HG03060 (cell line): ENCODE data around the gene PACC1.
"Not testable (repeated sequence)": the region's sequence is repeated elsewhere in the genome, so short reads cannot be mapped to it uniquely, and the experiment has no call there.

Experiments used
- ATAC-seq: cut with Tn5 transposase; IDR thresholded peaks from one replicate; pipeline ENCODE4 v1.9.1; 2021; ENCODE audit warnings: low read depth, moderate number of reproducible peaks; ENCODE audit not compliant: unreplicated experiment

The PACC1 gene

DNA sequence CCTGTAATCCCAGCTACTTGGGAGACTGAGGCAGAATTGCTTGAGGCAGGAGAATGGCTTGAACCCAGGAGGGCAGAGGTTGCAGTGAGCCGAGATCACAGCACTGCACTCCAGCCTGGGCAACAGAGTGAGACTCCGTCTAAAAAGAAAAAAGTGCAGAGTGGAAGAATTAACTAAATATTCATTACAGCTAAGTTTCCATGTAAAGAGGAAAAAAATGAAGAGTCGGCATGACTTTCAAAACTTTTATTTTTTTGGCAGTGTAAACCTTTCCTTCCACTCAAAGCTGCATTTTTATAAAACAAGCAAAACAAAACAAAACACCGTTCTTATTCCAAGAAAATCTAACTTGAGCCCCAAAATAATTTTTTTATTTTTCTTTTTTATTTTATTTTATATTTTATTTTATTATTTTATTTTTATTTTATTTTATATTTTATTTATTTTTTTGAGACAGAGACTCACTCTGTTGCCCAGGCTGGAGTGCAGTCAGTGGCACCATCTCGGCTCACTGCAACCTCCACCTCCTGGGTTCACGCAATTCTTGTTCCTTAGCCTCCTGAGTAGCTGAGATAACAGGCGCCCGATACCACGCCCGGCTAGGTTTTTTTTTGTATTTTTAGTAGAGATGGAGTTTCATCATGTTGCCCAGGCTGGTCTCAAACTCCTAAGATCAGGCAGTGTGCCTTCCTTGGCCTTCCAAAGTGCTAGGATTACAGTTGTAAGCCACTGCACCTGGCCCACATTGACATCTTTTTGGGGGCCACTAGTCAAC, 62.9 kb downstream of the PACC1 start:
- no peak for ATAC-seq

DNA sequence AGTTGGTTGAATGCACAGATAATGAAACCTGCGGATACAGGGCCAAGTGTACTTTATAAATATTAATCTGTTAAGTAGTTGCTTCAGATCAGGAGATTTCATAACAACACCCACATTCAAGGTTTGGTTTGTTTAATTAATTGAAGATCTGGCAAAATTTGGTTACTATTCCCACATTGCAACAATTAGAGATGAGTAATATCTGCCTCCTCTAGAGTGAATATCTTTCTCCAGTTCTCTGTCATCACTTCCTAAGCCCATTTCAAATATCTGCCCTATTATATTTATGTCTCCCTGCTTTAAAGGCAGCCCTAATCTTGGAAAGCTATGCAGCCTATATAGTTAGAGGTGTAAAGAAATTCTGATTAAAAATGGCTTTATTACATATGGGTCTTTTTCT, 68.1 kb downstream of the PACC1 start:
- no peak for ATAC-seq

DNA sequence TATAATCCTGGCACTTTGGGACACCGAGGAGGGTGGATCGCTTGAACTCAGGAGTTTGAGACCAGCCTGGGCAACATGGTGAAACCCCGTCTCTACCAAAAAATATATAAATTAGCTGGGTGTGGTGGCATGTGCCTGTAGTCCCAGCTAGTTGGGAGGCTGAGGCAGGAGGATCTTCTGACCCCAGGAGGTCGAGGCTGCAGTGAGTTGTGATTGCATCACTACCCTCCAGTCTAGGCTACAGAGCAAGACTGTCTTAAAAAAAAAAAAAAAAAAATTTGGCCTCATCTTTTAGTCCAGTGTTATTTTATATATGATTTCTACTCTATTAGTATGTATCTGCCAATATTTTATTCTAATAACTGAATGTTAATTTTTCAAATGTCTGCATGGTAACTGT, 69.8 kb downstream of the PACC1 start:
- ATAC-seq, result no peak

DNA sequence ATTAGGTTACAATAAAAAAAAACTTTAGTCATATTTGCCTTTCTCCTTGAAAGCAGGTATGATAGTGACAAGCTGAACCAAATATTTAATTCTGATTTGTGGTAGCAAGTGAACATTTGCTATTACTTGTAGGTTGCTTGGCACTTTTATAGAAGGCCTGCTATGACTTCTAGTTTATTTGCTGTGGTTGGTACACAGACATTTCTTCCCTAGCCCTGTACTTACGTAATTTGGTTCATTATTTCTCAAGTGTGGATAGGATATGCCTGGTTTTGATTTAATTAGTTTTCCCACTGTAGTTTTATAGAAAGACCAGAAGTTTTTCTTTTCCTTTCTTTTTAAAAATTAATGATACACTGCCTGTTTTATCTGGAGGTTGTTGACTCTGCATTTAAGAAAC, 73.6 kb downstream of the PACC1 start:
- no peak for ATAC-seq

DNA sequence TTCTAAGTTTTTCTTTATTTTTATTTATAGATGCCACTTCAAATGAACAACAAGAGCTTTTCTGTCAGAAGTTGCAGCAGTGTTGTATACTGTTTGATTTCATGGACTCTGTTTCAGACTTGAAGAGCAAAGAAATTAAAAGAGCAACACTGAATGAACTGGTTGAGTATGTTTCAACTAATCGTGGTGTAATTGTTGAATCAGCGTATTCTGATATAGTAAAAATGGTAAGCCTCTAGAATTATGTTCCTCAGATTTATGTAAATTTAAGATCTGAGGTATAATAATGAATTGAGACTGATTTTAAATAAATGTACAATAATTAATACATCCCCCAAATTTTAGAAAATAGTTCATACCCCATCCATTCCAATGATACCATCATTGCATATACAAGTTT, 85.6 kb downstream of the PACC1 start:
- ATAC-seq, result no peak

DNA sequence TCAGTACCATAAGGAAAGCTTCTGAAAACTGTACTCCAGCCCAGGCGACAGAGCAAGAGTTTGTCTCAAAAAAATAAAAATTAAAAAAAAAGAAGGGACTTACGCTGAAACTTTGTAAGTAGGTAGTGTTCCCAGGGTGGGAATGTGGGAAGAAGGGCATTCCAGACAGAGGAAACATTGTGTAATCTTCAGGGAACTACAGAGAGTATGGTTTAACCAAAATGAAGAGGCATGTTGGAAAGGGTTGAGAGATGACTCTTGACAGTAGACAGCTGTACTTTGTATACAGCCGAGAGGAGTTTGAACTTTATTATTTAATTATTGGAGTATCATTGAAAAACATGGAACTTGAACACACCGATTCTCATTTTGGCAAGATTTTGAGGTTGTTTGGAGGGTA, 86.4 kb downstream of the PACC1 start:
- no peak for ATAC-seq

DNA sequence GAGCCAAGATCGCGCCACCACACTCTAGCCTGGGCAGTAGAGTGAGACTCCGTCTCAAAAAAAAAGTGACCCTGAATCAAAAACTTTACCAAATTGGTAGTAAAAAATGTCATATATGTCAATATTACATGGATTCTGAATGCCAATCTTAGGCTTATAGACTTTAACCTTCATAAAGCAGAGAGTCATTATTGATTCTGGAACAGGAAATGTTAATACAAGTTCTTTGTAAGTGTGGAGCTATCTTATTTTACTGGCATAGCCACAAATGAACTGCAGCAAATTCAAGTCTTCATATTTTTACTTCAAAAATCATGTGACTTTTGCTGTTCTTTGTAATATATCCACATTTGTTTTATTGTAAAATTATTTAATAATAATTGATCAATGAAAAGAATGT, 88.1 kb downstream of the PACC1 start:
- no peak for ATAC-seq

DNA sequence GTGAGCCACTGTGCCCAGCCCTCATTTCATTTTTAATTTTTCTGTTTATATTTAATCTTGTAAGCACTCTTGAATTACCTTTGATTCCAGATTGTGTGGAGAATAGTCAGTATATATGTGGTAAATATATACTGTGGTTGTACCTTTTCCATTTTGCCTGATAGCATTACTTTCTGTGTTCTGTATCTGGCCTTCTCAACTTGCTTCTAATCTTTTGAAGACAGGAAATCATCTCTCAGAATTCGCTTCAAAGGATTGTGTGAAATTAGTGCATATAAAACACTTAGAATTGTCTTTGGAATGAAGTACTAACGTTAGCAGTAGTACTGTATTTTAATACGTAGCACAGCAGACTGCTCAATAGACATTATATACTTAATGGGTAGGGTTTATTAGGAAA, 91.6 kb downstream of the PACC1 start:
- ATAC-seq, result no peak

DNA sequence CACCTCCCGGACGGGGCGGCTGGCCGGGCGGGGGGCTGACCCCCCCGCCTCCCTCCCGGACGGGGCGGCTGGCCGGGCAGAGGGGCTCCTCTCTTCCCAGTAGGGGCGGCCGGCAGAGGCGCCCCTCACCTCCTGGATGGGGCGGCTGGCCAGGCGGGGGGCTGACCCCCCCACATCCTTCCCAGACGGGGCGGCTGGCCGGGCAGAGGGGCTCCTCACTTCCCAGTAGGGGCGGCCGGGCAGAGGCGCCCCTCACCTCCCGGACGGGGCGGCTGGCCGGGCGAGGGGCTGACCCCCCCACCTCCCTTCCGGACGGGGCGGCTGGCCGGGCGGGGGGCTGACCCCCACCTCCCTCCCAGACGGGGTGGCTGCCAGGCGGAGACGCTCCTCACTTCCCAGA, 93.7 kb downstream of the PACC1 start:
- not testable (repeated sequence) for ATAC-seq

DNA sequence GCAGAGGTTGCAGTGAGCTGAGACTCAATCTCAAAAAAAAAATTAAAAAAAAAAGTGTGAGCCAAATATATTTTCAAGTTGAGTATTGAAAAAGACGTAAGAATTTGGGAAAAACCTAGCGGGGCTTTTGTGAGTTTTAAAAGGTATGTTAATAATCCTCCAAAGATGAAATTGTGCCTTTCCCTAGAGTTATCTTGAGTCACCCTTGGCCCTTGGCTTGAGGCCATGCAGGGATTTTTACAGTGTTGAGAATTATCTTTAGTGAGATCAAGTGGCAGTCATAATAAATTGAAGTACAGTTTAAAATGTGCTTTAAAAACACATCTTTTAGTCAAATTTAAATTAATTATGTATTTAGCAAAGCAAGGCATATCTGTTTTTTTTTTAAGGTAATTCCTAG, 96.8 kb downstream of the PACC1 start:
- ATAC-seq, result no peak

DNA sequence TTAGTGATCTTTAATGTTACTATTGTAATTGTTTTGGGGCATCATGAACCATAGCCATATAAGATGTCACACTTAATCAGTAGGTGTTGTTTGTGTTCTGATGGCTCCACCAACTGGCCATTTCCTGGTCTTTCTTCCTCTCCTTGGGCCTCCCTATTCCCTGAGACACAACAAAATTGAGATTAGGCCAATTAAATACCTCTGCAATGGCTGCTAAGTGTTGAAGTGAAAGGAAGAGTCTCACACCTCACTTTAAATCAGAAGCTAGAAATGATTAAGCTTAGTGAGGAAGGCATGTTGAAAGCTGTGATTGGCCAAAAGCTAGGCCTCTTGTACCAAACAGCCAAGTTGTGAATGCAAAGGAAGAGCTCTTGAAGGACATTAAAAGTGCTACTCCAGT, 98.8 kb downstream of the PACC1 start:
- ATAC-seq, result no peak

DNA sequence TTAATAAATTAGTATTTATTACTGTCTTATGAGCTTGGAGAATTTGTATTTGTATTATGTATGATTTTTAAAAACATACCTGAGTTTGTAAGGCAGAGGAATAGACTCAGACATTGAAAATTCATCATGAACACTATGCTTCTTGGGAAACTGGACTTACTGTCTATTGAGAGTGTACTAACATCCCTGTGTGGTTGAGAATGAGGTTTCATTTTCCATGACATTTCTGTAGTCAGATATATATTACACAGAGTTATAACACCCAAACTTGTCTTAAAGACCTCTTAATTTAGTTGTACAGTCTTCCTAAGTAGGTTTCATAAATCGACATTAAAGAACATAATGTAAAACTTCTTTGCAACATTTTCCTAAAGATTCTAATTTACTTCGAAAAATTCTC, 99.5 kb downstream of the PACC1 start:
- no peak for ATAC-seq
